SK-N-SH (cell line): ENCODE data around the gene LILRB5. TPM values are rescaled to one million over a fixed set of nuclear protein-coding genes. Genes with fewer than 3 reads are reported as not detected.
"Not testable (repeated sequence)": the region's sequence is repeated elsewhere in the genome, so short reads cannot be mapped to it uniquely, and the experiment has no call there.

Experiments
- CTCF ChIA-PET: fragments of 300-600, 350-600 bp; formaldehyde crosslinking; extraction: SDS; loops from one replicate; lab custom pipeline; 2021; lab: Yijun Ruan, JAX
- POLR2A ChIA-PET: fragments of 350-600 bp; sonication (Branson Sonifier 250); formaldehyde crosslinking; extraction: SDS; loops from one replicate; lab custom pipeline; 2020; ENCODE audit warnings: antibody characterized with exemption, inconsistent platforms; lab: Yijun Ruan, JAX
- DNase-seq: peaks from one replicate; pipeline ENCODE4 v3.0.0; 2012
- H2AFZ ChIP-seq: fragments of 200-600 bp; sonication (generic); 2 replicates; pipeline ENCODE4 v1.8.1; 2016; ENCODE audit warnings: antibody characterized with exemption, mild to moderate bottlenecking, low read depth
- H3F3A ChIP-seq: fragments of 200-600 bp; sonication (generic); replicated peaks from 2 replicates; pipeline ENCODE3; 2016; ENCODE audit warnings: antibody characterized with exemption, mild to moderate bottlenecking; ENCODE audit not compliant: insufficient read depth
- H3K27ac ChIP-seq, 2 experiments: fragments of 200-500 bp in 1 of 2; fragments of 200-600 bp in 1 of 2; sonication (Bioruptor generic) in 1 of 2; sonication (generic), shearing (Covaris generic) in 1 of 2; 2 replicates each; pipeline versions ENCODE4 v1.5.1 to v1.6.1; 2014 to 2016; ENCODE audit warnings: low read depth in 2 of 2, inconsistent platforms in 1 of 2, low read length in 1 of 2, mild to moderate bottlenecking in 1 of 2, mixed read lengths in 1 of 2
- H3K27me3 ChIP-seq: fragments of 200-600 bp; sonication (generic), shearing (Covaris generic); 2 replicates; pipeline ENCODE4 v1.6.1; 2016; ENCODE audit warnings: mixed run types; ENCODE audit not compliant: insufficient read depth
- H3K36me3 ChIP-seq, 2 experiments: fragments of 200-500 bp in 1 of 2; fragments of 200-600 bp in 1 of 2; sonication (Bioruptor generic) in 1 of 2; sonication (generic) in 1 of 2; replicated peaks in 1 of 2; 2 replicates each; pipeline versions ENCODE3 to v1.5.1; 2014 to 2016; ENCODE audit warnings: low read length in 1 of 2, mild to moderate bottlenecking in 1 of 2; ENCODE audit not compliant: insufficient read depth in 2 of 2, control insufficient read depth in 1 of 2
- H3K4me1 ChIP-seq, 2 experiments: fragments of 200-500 bp in 1 of 2; fragments of 200-600 bp in 1 of 2; sonication (Bioruptor generic) in 1 of 2; sonication (generic), shearing (Covaris generic) in 1 of 2; 2 replicates each; pipeline versions ENCODE4 v1.5.1 to v1.6.1; 2014 to 2016; ENCODE audit warnings: low read depth in 1 of 2, low read length in 1 of 2, mixed run types in 1 of 2; ENCODE audit not compliant: insufficient read depth in 2 of 2, control insufficient read depth in 1 of 2
- H3K4me2 ChIP-seq: fragments of 200-600 bp; sonication (generic), shearing (Covaris generic); 2 replicates; pipeline ENCODE4 v1.6.1; 2017; ENCODE audit warnings: mixed run types
- H3K4me3 ChIP-seq, 2 experiments: fragments of 200-500 bp in 1 of 2; fragments of 200-600 bp in 1 of 2; sonication (Bioruptor generic) in 1 of 2; sonication (generic), shearing (Covaris generic) in 1 of 2; 2 replicates each; pipeline versions ENCODE4 v1.5.1 to v1.8.1; 2014 to 2016; ENCODE audit warnings: low read depth in 2 of 2, inconsistent platforms in 1 of 2, low read length in 1 of 2, mild to moderate bottlenecking in 1 of 2, mixed read lengths in 1 of 2, moderate library complexity in 1 of 2
- H3K79me2 ChIP-seq: fragments of 200-600 bp; sonication (generic); 2 replicates; pipeline ENCODE4 v1.8.1; 2017; ENCODE audit warnings: mild to moderate bottlenecking; ENCODE audit not compliant: insufficient read depth
- H3K9ac ChIP-seq: fragments of 200-600 bp; sonication (generic); 2 replicates; pipeline ENCODE4 v1.6.1; 2017; ENCODE audit warnings: mixed run types
- H3K9me2 ChIP-seq: fragments of 200-600 bp; sonication (generic); 2 replicates; pipeline ENCODE4 v1.6.1; 2017; ENCODE audit warnings: mixed run types
- H3K9me3 ChIP-seq: fragments of 200-600 bp; sonication (generic); 2 replicates; pipeline ENCODE4 v1.6.1; 2017; ENCODE audit warnings: mixed run types, mild to moderate bottlenecking, moderate library complexity
- H4K20me1 ChIP-seq: fragments of 200-600 bp; sonication (generic); 2 replicates; pipeline ENCODE4 v1.6.1; 2017; ENCODE audit warnings: mild to moderate bottlenecking, mixed run types; ENCODE audit not compliant: insufficient read depth
- CTCF ChIP-seq: fragments of 200-600 bp; sonication (generic); IDR thresholded peaks from 2 replicates; pipeline ENCODE4 v1.6.1; 2017; ENCODE audit warnings: antibody characterized with exemption, mild to moderate bottlenecking, moderate library complexity
- FOSL2 ChIP-seq: IDR thresholded peaks from 2 replicates; pipeline ENCODE4 v1.4.0; 2012; ENCODE audit warnings: low read depth, mild to moderate bottlenecking, moderate library complexity, borderline replicate concordance
- FOXJ3 ChIP-seq: sonication (generic); formaldehyde crosslinking; IDR thresholded peaks from 2 replicates; pipeline ENCODE4 v1.5.1; 2020; ENCODE audit warnings: mild to moderate bottlenecking, missing genetic modification reagents
- GATA2 ChIP-seq: sonication (generic); formaldehyde crosslinking; IDR thresholded peaks from 2 replicates; pipeline ENCODE4 v1.5.0; 2020; ENCODE audit warnings: mild to moderate bottlenecking, missing genetic modification reagents
- JUND ChIP-seq: IDR thresholded peaks from 2 replicates; pipeline ENCODE4 v1.4.0; 2012
- MEF2A ChIP-seq: IDR thresholded peaks from 2 replicates; pipeline ENCODE4 v1.4.0; 2012; ENCODE audit warnings: low read depth, borderline replicate concordance
- NRF1 ChIP-seq: IDR thresholded peaks from 2 replicates; pipeline ENCODE4 v1.6.1; 2012; ENCODE audit warnings: low read depth, mild to moderate bottlenecking, low read length
- PBX3 ChIP-seq: IDR thresholded peaks from 2 replicates; pipeline ENCODE4; 2012
- RCOR1 ChIP-seq: fragments of 150-350 bp; IDR thresholded peaks from 2 replicates; pipeline ENCODE4 v1.6.1; 2017; ENCODE audit warnings: antibody characterized with exemption, low read length
- SIN3A ChIP-seq: IDR thresholded peaks from 2 replicates; pipeline ENCODE4 v1.6.1; 2012; ENCODE audit warnings: low read depth, mild to moderate bottlenecking, low read length, moderate library complexity, borderline replicate concordance
- SMC3 ChIP-seq: IDR thresholded peaks from 2 replicates; pipeline ENCODE4 v1.6.1; 2012; ENCODE audit warnings: low read depth, low read length, improper control_type of control experiment
- TAF1 ChIP-seq: IDR thresholded peaks from 2 replicates; pipeline ENCODE4 v1.6.1; 2012; ENCODE audit warnings: low read depth, mild to moderate bottlenecking, low read length, moderate library complexity, borderline replicate concordance
- YY1 ChIP-seq: IDR thresholded peaks from 2 replicates; pipeline ENCODE4 v1.4.0; 2012; ENCODE audit warnings: low read depth, mild to moderate bottlenecking
- WGBS: methylation state at CpG from one replicate; pipeline ENCODE4 v1.1.6; 2017; ENCODE audit warnings: low lambda C conversion rate; 5-methylcytosine and 5-hydroxymethylcytosine counted together
- polyA plus RNA-seq, 3 experiments: library from polyadenylated mRNA; depleted of rRNA; stranded (reverse); fragments of >200 nt; gene quantifications; 2 replicates each; pipeline ENCODE4 v1.2.3, GENCODE V29; 2012
- TF ChIP-seq, protein P1 (sequence below): IDR thresholded peaks from 2 replicates; pipeline ENCODE4 v1.6.1; 2012; ENCODE audit warnings: mild to moderate bottlenecking, low read depth, low read length, moderate library complexity
- TF ChIP-seq, protein P2 (sequence below): fragments of 150-350 bp; IDR thresholded peaks from 2 replicates; pipeline ENCODE4 v1.6.1; 2016; ENCODE audit warnings: mild to moderate bottlenecking, low read depth, low read length
- TF ChIP-seq, protein P3 (sequence below): fragments of 150-350 bp; IDR thresholded peaks from 2 replicates; pipeline ENCODE4 v1.6.1; 2017; ENCODE audit warnings: antibody characterized with exemption, low read length, low read depth, borderline replicate concordance
- TF ChIP-seq, protein P4 (sequence below): IDR thresholded peaks from 2 replicates; pipeline ENCODE4 v1.4.0; 2012; ENCODE audit warnings: low read depth

The LILRB5 gene
- polyA plus RNA-seq, 1 of the 3 experiments (the other 2 are of a cell fraction), result not detected

GRCh38 chr19:54218259-54218658 lies 38.8 kb downstream of the LILRB5 start:
- ChIA-PET CTCF (no interaction called here), POLR2A (no interaction called here)
- no peaks in the 10 kb centered on the region for H4K20me1 ChIP-seq
- H3K9me3 ChIP-seq, result no peaks in the 10 kb centered on the region
- H3K79me2 ChIP-seq, result no peaks in the 10 kb centered on the region
- H3K36me3 ChIP-seq, result no peaks in the 10 kb centered on the region
- no peak overlapping the region for H2AFZ ChIP-seq
- TF ChIP-seq SIN3A (no peak), MEF2A (no peak), CTCF (no peak), SMC3 (no peak), FOSL2 (no peak), JUND (no peak), NRF1 (no peak), RCOR1 (no peak), TAF1 (no peak), GATA2 (CRISPR knock-in tag) (no peak), YY1 (no peak), FOXJ3 (no peak), PBX3 (no peak)
- TF ChIP-seq, protein P1, sequence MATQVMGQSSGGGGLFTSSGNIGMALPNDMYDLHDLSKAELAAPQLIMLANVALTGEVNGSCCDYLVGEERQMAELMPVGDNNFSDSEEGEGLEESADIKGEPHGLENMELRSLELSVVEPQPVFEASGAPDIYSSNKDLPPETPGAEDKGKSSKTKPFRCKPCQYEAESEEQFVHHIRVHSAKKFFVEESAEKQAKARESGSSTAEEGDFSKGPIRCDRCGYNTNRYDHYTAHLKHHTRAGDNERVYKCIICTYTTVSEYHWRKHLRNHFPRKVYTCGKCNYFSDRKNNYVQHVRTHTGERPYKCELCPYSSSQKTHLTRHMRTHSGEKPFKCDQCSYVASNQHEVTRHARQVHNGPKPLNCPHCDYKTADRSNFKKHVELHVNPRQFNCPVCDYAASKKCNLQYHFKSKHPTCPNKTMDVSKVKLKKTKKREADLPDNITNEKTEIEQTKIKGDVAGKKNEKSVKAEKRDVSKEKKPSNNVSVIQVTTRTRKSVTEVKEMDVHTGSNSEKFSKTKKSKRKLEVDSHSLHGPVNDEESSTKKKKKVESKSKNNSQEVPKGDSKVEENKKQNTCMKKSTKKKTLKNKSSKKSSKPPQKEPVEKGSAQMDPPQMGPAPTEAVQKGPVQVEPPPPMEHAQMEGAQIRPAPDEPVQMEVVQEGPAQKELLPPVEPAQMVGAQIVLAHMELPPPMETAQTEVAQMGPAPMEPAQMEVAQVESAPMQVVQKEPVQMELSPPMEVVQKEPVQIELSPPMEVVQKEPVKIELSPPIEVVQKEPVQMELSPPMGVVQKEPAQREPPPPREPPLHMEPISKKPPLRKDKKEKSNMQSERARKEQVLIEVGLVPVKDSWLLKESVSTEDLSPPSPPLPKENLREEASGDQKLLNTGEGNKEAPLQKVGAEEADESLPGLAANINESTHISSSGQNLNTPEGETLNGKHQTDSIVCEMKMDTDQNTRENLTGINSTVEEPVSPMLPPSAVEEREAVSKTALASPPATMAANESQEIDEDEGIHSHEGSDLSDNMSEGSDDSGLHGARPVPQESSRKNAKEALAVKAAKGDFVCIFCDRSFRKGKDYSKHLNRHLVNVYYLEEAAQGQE, result no peak
- TF ChIP-seq, protein P2, sequence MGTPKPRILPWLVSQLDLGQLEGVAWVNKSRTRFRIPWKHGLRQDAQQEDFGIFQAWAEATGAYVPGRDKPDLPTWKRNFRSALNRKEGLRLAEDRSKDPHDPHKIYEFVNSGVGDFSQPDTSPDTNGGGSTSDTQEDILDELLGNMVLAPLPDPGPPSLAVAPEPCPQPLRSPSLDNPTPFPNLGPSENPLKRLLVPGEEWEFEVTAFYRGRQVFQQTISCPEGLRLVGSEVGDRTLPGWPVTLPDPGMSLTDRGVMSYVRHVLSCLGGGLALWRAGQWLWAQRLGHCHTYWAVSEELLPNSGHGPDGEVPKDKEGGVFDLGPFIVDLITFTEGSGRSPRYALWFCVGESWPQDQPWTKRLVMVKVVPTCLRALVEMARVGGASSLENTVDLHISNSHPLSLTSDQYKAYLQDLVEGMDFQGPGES, result no peak
- TF ChIP-seq, protein P3, sequence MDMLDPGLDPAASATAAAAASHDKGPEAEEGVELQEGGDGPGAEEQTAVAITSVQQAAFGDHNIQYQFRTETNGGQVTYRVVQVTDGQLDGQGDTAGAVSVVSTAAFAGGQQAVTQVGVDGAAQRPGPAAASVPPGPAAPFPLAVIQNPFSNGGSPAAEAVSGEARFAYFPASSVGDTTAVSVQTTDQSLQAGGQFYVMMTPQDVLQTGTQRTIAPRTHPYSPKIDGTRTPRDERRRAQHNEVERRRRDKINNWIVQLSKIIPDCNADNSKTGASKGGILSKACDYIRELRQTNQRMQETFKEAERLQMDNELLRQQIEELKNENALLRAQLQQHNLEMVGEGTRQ, result no peak
- TF ChIP-seq, protein P4, sequence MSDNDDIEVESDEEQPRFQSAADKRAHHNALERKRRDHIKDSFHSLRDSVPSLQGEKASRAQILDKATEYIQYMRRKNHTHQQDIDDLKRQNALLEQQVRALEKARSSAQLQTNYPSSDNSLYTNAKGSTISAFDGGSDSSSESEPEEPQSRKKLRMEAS, result no peak
- TF ChIP-seq, all 33 proteins: peak for 0
- H3F3A ChIP-seq, result no peaks in the 10 kb centered on the region
- no peaks in the 10 kb centered on the region for H3K9me2 ChIP-seq
- no peak overlapping the region for H3K4me3 ChIP-seq
- no peak overlapping the region for H3K4me2 ChIP-seq
- WGBS, result 71% methylated on average over 1 of the region's 8 CpGs
- no peak overlapping the region for H3K9ac ChIP-seq
- peaks cover 11% of the 10 kb centered on the region; the same call in 1 of the 2 replicates for H3K27me3 ChIP-seq
- H3K27ac ChIP-seq, result no peak overlapping the region
- no peak for DNase-seq
- H3K4me1 ChIP-seq, result peaks cover 0 to 5% of the 10 kb centered on the region in 2 experiments; a peak in 1 of 4 replicates

- H3K9me3 ChIP-seq, H3K9me2 ChIP-seq, POLR2A ChIA-PET, H4K20me1 ChIP-seq, H3K4me3 ChIP-seq, H2AFZ ChIP-seq, H3K27me3 ChIP-seq, H3K4me1 ChIP-seq, H3K79me2 ChIP-seq, H3K36me3 ChIP-seq, DNase-seq, H3K4me2 ChIP-seq, H3K27ac ChIP-seq, H3K9ac ChIP-seq, H3F3A ChIP-seq, CTCF ChIA-PET: not testable (repeated sequence)
- WGBS, result 58% methylated on average over 16 of the region's 20 CpGs
Observed at GRCh38 chr19:54217517-54218247, 39.4 kb downstream of the LILRB5 start.
